Dedifferentiated amniotic fluid mesenchymal stem cell (primary cell): ENCODE results near the gene MSMP.

Experiments used
- DNase-seq: peaks from one replicate; pipeline ENCODE4 v3.0.0-alpha.2; 2016; ENCODE audit errors: extremely low spot score

The MSMP gene

DNA sequence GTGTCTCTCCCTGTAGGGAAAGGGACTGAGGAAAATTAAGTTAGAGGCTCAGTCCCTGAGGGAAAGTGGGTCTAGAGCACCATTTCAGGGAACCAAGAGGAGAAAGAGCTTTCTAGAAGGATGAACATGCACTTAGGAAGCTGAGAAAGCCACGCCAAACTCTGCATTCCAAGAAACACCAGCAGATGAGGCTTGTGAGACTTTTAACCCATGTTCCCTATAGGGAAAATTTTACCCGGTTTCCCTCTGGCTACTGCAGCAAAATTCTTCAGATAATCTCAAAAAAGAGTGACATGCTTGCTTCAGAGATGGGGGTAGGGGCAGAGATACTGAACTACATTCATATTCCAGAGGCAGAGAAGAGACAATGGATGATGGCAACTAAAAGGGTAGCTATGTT, 30.6 kb downstream of the MSMP start:
- no peak for DNase-seq

DNA sequence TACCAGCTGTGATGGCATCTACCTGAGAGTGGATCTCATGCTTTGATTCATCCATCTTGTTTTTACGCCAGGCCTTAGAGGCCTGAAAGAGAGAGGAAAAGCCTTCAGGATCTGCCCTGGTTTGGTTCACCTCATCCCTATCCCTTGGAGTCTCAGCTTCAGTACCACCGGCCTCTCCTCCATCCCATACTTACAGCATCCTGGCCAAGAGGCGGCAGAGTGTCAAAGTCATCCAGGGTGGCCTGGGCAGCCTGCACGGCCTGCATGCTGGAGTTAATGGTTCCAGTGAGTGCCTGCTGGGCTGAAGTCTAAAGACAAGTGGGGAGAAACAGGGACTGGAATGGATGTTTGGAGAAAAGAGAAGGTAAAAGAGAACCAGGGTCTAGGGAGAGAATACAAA, 34.5 kb downstream of the MSMP start:
- no peak for DNase-seq

GRCh38 chr9:35718721-35719511, 35.2 kb downstream of the MSMP start:
- DNase-seq, result no peak

DNA sequence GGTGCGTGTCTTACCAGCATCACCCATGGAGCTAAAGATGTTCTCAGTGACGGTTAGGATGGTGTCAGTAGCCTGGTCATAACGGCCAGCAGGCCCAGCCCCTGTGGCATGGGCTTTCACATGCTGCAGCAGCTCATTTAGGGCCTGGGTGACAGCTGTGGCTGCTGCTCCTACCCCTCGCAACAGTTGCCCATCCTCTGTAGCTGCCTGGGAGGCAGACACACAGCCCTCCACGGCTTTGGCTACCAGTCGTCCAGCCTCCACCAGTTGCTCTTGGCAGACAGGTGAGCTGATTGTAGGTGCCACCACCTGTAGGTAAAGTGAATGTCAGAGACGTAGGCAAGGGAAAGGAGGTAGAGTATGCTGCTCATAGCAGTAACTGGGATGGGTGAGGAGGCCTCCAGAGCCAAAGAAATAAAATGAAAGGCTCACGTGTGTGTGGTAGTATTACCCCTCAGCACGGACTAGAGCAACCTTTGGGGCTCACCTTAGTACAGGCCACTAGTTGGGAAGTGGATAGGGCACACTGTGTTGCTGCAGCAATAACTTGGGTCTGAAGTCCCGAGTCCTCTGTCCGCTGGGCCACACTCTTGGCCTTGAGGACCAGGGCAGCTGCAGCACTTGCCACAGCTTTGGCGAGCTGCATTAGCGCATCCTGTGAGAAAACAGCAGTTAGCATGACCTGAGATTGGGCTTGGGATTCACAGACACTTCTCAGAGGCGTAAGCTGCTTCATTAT, 36.8 kb downstream of the MSMP start:
- DNase-seq, result no peak

DNA sequence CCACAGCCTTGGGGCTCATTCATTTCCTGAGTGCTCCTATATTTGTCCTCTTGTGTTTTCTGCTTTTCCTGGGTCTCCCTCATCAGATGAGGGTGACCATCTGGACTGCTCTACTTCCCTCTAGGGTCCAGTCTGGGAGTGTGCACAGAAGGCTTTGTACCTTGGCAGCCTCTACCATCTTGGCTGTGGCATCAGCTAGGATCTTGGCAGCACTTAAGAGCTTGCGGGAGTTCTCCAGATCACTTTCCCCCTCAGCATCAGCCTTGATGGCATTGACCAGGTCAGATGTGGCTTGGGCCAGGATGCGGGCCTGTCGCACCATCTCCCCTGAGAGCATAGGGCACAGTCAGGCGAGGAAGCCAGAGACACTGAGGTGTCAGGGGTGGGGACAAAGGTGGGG, 37.8 kb downstream of the MSMP start:
- no peak for DNase-seq

GRCh38 chr9:35714579-35715252, 39.4 kb downstream of the MSMP start:
- DNase-seq, result no peak

DNA sequence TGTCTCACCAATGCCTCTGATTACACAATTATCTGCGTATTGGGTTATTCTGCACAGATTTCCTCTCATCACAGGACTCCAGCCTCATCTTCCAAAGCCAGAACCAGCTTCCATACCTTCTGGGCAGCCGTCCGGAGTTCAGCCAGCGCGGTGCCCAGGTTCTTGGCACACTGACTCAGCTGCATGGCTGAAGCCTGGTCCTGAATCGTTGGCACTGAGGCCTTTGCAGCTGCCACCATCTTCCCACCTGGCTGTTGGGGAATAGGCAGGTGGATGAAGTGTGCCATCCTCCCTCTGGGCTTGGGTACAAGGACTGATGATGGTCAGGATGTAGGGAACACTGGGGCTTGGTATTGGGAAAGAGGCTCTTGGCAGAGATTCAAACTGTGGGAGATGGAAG, 40.0 kb downstream of the MSMP start:
- DNase-seq, result no peak

DNA sequence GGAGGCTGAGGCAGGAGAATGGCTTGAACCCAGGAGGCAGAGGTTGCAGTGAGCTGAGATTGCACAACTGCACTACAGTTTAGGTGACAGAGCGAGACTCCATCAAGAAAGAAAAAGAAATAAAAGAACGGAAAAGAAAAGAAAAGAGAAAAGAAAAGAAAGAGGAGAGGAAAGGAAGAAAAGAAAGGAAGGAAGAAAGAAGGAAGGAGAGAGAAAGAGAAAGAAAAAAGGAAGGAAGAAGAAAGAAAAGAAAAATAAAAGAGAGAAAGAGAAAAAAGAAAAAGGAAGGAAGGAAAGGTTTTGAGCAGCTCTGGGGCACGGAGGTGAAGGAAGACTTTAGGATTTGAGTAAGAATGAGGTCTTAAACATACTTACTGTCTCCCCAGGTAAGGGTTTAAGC, 40.5 kb downstream of the MSMP start:
- DNase-seq, result no peak

GRCh38 chr9:35712762-35713400, 41.2 kb downstream of the MSMP start:
- no peak for DNase-seq

DNA sequence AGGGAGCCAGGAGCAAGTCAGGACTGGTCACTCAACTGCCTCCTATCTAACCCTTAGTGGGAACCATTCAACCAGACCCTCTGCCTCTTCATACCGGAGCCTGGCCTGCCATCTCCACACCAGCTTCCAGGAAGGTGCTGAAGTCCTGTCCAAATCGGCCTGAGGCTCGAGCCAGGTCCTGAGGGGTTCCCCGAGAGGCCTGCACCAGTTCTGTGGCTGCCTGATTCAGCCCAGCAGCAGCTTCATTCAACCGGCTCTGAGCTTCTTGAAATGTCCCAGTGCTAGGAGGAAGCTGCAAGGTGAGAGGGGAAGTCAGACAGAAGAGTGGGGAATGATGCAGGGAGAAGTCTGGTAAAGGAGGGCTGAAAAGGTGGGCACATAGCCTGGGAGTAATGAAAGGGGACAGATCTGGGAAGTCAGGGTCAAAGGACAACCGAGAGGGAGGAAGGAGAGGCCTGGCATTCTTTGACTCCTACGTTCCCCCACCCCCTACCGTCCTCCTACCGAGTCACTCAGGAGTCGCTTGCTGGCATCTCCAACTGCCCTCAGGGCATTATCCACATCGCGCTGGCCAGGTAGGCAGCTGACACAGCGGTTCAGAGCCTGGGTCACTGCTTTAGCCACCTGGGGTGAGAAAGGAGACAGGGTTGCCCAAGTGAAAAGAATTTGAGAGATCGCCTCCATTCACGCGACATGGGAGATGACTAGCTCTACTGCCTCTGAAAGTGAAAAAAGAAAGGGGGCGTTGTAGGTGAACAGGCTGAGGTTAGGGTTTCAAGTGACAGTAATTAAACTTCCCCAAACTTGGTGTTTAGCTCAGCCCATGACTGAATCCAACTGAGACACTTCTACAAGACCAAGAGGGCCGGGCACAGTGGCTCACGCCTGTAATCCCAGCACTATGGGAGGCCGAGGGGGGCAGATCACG, 42.3 kb downstream of the MSMP start:
- no peak for DNase-seq

DNA sequence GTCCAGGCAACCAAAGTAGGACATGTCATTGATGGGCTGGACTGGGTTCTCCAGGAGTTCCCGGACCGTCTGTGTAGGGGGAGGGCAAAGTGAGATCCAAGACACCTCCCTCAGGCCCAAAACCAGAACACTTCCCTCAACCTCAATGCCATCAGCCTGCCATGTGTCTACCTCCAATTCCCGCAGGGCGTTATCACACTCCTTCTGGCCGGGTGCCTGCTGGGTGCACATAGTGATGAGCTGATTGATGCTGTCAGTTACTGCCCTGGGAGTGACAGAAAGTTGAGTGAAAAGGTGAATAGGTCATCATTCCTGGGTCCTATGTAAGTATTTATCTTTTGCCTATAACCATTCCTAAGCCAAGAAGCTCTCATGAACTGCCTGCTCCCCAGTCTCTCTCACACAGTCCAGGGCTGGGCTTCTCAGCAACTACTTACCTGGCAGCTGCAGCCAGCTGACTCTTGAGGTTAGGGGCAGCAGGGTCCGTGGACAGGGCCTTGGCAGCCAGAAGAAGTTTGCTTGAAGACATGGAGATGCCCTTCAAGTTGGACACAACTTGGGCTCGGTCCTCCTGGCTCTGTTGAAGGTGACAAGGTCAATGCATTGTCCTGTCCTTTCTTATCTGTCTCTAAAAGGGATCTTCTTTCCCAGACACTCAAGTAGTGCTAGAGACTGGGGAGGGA, 43.1 kb downstream of the MSMP start:
- no peak for DNase-seq

GRCh38 chr9:35708146-35708545, 45.9 kb downstream of the MSMP start:
- no peak for DNase-seq

- no peak for DNase-seq
Measured at GRCh38 chr9:35706951-35707350, 47.1 kb downstream of the MSMP start.

DNA sequence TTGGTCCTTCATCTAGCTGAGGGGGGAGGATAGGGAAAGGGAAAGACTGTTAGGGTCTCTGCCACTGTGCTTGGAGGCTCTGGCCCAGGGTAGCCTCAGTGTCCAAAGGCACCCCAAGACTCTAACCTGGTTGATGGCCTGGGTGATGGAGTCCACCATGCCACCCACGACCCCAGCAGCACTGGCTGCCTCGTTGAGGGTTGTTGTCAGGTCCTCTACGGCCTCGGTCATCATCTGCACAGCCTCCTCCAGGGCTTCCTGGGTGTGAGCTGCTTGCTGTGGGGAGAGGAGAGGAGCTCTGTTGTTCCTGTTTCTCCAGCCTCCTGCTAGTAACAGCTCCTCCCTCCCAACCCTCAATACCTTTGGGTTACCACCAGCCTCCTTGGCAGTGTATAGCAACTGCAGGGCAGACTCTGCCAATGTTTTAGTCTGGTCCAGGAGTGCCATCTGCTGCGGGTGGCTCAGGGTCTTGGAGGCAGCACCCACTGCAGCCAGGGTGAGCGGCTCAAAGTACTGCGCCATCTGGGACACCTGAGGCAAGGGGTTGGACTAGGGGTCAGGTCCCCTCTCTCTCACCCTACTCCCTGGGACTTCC, 48.1 kb downstream of the MSMP start:
- DNase-seq, result no peak

- DNase-seq, result no peak
Measured at GRCh38 chr9:35705372-35705771, 48.7 kb downstream of the MSMP start.

- no peak for DNase-seq
Measured at GRCh38 chr9:35703906-35704672, 50.0 kb downstream of the MSMP start.
